ENCODE data around the gene BEX4.
A peak's percentile ranks its signal among the peaks of the same experiment; 100 is the strongest.
"Not testable (repeated sequence)": the region's sequence is repeated elsewhere in the genome, so short reads cannot be mapped to it uniquely, and the experiment has no call there.

The BEX4 gene

GRCh38 chrX:103214870-103215424 lies at the start of gene BEX4:
Gene BEX4 (plus strand): TSS chrX:103215108. CDS start chrX:103216154, 1,046 bp downstream.
- peak; percentile 62 for DNase-seq (ENCODE audit: low read depth)

DNA sequence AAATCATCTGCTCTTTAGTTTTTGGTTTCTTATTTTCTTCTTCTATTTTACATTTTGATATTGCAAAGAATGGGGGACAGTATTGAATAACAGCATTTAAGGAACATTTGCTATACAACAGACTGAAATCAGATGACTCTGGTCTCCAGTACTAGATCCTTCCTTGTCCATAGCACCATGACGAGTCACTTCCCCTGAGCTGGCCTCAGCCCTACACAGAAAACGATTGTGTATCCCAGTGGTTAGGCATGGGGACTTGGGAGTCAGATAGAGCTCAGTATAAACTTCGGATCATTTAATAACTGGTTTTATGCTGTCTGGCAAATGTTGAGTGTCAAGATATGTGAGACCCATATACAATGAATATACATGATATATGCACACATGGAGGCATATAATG lies 44.7 kb upstream of the BEX4 start:
- no peak for DNase-seq (ENCODE audit: low read depth)

DNA sequence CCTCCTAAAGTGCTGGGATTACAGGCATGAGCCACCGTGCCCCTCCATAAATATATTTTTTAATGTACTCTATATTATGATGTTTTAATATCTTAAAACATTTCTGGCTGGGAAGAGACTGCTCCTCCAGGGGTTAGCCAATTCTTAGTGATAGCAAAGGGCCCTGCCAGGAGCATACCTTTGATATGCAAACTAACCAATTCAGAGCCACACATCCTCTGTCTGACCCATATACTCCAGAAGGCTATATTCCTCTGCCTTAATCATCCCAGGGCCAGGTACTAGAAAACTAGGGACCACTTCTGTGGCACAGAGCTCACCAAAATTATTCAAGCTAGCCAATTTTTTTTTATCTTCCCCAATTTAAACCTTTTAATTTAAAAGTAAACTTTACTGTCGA lies 43.6 kb upstream of the BEX4 start:
- no peak for DNase-seq (ENCODE audit: low read depth)

- not testable (repeated sequence) for DNase-seq (ENCODE audit: low read depth)
Measured at GRCh38 chrX:103175256-103175655, 39.7 kb upstream of the BEX4 start.

- peak; percentile 11 for DNase-seq (ENCODE audit: low read depth)
Measured at GRCh38 chrX:103175944-103176753, 38.8 kb upstream of the BEX4 start.

- DNase-seq (ENCODE audit: low read depth), result no peak
Measured at GRCh38 chrX:103177556-103177955, 37.4 kb upstream of the BEX4 start.

GRCh38 chrX:103183912-103184311 lies 31.0 kb upstream of the BEX4 start:
- DNase-seq (ENCODE audit: low read depth), result no peak

DNA sequence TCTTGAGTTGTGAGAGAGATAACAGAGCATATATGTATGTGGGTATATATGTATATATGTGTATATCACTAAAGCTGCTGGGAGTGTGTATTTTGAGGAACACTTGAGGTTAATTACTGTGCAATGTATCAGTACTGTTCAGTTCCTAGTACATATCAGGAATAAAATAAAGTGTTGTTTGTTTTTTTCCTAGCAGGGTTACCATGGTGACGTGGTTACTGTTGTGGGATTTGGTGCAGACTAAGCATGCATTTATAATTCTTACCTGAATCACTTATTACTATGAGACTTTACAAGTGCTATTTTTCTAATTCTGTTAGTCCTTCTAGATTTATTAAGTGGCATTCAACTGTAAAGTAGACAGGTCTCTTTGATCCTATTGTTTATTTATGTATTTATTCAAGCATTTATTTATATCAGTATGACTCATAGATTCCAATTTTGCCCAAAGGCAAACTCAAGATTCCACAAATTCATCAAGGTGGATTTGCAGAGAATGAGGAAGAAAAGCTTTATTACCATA lies 26.9 kb upstream of the BEX4 start:
- DNase-seq (ENCODE audit: low read depth), result no peak

DNA sequence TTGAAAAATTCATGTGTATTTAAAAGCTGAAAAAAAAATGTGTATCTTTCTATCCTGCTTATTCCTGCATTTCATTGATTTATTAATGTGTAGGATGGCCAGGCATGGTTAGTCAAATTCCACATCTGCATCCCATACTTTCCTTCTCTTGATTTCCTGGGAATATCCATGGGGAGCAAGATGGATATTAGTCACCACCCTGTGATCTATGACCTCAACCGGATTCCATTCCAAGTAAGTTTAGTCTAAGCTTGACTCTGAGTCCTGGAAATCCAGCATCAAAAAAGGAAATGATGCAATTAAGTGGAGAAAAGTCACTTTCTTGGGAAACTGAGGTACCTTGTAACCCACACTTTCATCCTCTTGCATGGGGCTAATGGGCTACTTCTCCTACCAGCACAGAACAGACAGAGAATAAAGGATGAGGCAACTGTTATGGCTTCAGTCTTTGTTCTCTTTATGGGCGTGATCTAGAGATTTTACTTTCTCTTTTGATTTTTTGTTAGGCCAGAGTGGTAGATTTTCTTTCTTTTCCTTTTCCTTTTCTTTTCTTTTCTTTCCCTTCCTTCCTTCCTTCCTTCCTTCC lies 17.1 kb upstream of the BEX4 start:
- DNase-seq (ENCODE audit: low read depth), result no peak

- DNase-seq (ENCODE audit: low read depth), result not testable (repeated sequence)
Measured at GRCh38 chrX:103198668-103199067, 16.2 kb upstream of the BEX4 start.

- DNase-seq (ENCODE audit: low read depth), result no peak
Measured at GRCh38 chrX:103201041-103201440, 13.9 kb upstream of the BEX4 start.

GRCh38 chrX:103210056-103210455 lies 4.9 kb upstream of the BEX4 start:
- no peak for DNase-seq (ENCODE audit: low read depth)

GRCh38 chrX:103211012-103211715 lies 3.7 kb upstream of the BEX4 start:
- DNase-seq (ENCODE audit: low read depth), result no peak

GRCh38 chrX:103212749-103213457 lies 2.0 kb upstream of the BEX4 start:
- DNase-seq (ENCODE audit: low read depth), result no peak

DNA sequence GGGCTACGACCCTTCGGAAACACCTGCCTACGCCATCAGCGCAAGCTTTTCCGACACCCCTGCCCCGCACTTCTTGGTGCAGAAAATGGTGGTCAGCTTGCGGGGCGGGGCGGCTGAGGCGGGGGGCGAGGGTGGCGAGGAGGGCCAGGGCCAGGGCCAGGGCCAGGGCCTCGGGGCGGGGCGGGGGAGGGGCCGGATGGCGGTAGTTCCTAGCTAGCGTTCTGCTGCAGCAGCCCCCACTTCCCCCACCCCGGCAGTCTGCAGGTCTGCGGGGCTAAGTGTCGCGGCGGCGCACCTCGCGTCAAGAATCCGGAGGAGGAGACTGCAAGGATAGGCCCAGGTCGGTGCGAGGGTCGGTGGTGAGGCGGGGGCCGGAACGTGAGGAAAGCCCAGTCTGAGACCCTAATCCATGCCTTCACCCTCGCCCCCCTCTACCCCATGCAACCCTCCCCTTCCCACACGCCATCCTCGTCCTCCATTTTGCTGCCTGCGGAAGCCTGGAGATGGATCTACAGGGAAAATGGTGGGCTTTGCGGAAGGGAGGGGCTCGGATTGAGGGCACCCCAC lies 600 bp downstream of the BEX4 start:
- peak; percentile 18 for DNase-seq (ENCODE audit: low read depth)

GRCh38 chrX:103220511-103221323 lies 5.8 kb downstream of the BEX4 start:
- DNase-seq (ENCODE audit: low read depth), result no peak

GRCh38 chrX:103225918-103226317 lies 11.0 kb downstream of the BEX4 start:
- DNase-seq (ENCODE audit: low read depth), result not testable (repeated sequence)

- no peak for DNase-seq (ENCODE audit: low read depth)
Measured at GRCh38 chrX:103233263-103233662, 18.4 kb downstream of the BEX4 start.

- no peak for DNase-seq (ENCODE audit: low read depth)
Measured at GRCh38 chrX:103234869-103235268, 20.0 kb downstream of the BEX4 start.

DNA sequence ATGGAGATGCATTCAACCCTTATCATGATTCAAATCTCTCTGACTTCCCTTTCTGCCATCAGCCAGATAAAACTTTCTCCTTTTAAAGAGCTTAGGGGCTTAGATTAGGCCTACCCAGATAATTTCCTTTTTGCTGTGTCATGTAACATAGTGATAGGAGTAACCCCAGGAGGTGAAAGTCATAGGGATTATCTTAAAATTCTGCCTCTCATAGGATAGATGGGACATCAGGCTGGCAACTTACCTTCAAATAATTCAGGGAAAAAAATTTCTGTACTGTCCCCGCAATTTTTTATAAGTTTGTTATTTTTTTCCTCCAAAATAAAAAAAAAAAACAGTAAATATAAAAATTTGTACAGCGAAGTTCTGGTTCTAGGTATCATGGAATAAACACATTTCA lies 20.7 kb downstream of the BEX4 start:
- not testable (repeated sequence) for DNase-seq (ENCODE audit: low read depth)

GRCh38 chrX:103236296-103236695 lies 21.4 kb downstream of the BEX4 start:
- no peak for DNase-seq (ENCODE audit: low read depth)

All from activated T-helper 1 cell treated with Interleukin-2 at 50 U/mL for 16 hours (primary cell).